Ovary (tissue), 9 donors: ENCODE results near the gene MFNG. TPM values are rescaled to one million over a fixed set of nuclear protein-coding genes. Genes with fewer than 3 reads are reported as not detected.

ENCODE experiments used
- DNase-seq, 5 donors: peaks; one replicate each; pipeline ENCODE4 v3.0.0-alpha.2; 2019 to 2020
- H3K27ac ChIP-seq, 2 donors: fragments of 200-600 bp; one replicate each; pipeline versions ENCODE4 v1.5.1 to v1.8.0; 2019 to 2022
- H3K27me3 ChIP-seq: fragments of 200-600 bp; one replicate; pipeline ENCODE4 v1.8.0; 2022
- H3K36me3 ChIP-seq: fragments of 200-600 bp; sonication (generic); one replicate; pipeline ENCODE4 v1.5.1; 2019
- H3K4me1 ChIP-seq: one replicate; pipeline ENCODE4 v1.8.1; 2013; ENCODE audit warnings: mild to moderate bottlenecking, moderate library complexity; ENCODE audit not compliant: insufficient read depth
- H3K4me3 ChIP-seq: fragments of 200-600 bp; sonication (generic); one replicate; pipeline ENCODE4 v1.5.1; 2017
- H3K9me3 ChIP-seq, 2 donors: fragments of 200-600 bp in 1 of 2; sonication (generic) in 1 of 2; one replicate each; pipeline versions ENCODE4 v1.5.1 to v1.8.1; 2013 to 2019; ENCODE audit warnings: mild to moderate bottlenecking in 1 of 2, moderate library complexity in 1 of 2
- EP300 ChIP-seq: sonication (generic); formaldehyde crosslinking; IDR thresholded peaks from one replicate; pipeline ENCODE4 v1.6.1; 2017; ENCODE audit warnings: antibody characterized with exemption
- POLR2A ChIP-seq: fragments of 450-650 bp; IDR thresholded peaks from one replicate; pipeline ENCODE4 v1.6.1; 2017; ENCODE audit warnings: antibody characterized with exemption, mild to moderate bottlenecking, moderate library complexity
- WGBS, 3 donors: extraction: QIAGEN DNeasy Blood & Tissue Kit in 1 of 3; methylation state at CpG; one replicate each; pipeline versions ENCODE4 v1.1.5 to v1.1.7; 2013 to 2017; 5-methylcytosine and 5-hydroxymethylcytosine counted together
- intact Hi-C, 4 donors: fragments of 100-400 bp; cut with DNase I; formaldehyde crosslinking; loops; one replicate each; pipeline versions ENCODE4 v1.11.0 to v1.15.1; 2022 to 2023
- polyA plus RNA-seq, 2 donors: library from polyadenylated mRNA; stranded (reverse); fragments of 200-250 nt in 1 of 2; fragments of 350-450 nt in 1 of 2; fragmentation: Illumina TruSeq in 1 of 2; extraction: RNeasy Lipid Tissue Mini Kit (QIAGEN cat#74804) in 1 of 2; gene quantifications; one replicate each; pipeline ENCODE4 v1.2.3, GENCODE V29; 2013 to 2014
- total RNA-seq, 7 donors: library from RNA; depleted of rRNA in 2 of 7; stranded (reverse); fragments of >200 nt in 2 of 7; fragmentation: NEBNext Ultra II Directional in 3 of 7; extraction: Animal tissue kit (Norgen Biotek cat#: 25700) in 3 of 7; gene quantifications; one replicate each; pipeline versions ENCODE4 v1.1.0 to v1.2.4, GENCODE V29; 2016 to 2023
- TF ChIP-seq, protein P1 (sequence below), 3 donors: fragments of 450-650 bp in 2 of 3; fragments of 200-600 bp in 1 of 3; IDR thresholded peaks; one replicate each; pipeline versions ENCODE4 v1.5.1 to v1.8.0; 2016 to 2022; ENCODE audit warnings: antibody characterized with exemption in 3 of 3, mild to moderate bottlenecking in 1 of 3
- donor health status: DM: no; HTN: no; CAD: no; lungs with moderate emphysema.
- donor health status: DM: no; HTN: no; CAD: no.
- donor health status: Bipolar disorder and iron deficiency.
- donor health status: DM: yes; HTN: yes; CAD: no.
- donor health status: DM: no; HTN: no; CAD: no.
- donor health status: DM: yes; HTN: yes; CAD: no.

MFNG gene
- total and polyA plus RNA-seq, 9 donors, result 4.4 to 11.1 (median 7.1) TPM

DNA sequence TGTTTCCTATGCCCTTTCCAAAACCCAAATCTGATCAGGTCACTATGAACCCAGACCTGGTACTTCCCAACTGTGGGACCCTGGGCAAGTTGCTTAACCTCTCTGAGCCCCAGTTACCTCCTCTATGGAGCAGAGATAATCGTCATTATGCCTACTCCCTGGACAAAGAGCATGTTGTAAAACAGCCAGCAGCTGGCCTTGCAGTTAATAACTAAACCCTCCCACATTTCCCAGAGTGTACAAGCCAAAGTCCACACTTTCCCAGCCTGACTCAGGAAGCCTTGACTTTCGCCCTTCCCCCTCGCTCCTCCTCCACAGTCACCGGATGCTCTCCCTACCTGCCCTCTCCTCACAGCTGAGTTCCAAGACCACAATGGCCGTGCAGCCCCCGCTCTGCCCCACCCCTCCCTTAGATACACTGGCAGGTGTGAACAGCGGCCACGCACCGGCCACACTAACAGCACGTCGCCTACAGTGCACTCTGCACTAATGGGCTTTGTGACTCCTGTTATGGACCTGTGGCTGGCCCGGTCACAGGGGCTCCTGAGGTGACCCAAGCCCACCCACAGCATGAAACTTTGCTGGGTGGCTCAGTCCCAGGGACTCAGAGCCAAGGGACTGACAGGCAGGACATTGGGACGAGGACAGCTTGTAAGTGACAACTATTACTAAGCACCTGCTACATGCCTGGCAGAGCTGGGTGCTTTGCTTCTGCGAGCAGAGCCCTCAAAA lies 15.6 kb upstream of the MFNG start:
- peak; percentile 72 to 84 (median 79) for DNase-seq
- no peak overlapping the region for H3K4me3 ChIP-seq
- no peaks in the 10 kb centered on the region for H3K9me3 ChIP-seq
- intact Hi-C loops, result no loop called here
- H3K27ac ChIP-seq, result peak overlapping the region in 1 of 2 donors; percentile 19
- no peak for TF ChIP-seq POLR2A
- TF ChIP-seq, protein P1, sequence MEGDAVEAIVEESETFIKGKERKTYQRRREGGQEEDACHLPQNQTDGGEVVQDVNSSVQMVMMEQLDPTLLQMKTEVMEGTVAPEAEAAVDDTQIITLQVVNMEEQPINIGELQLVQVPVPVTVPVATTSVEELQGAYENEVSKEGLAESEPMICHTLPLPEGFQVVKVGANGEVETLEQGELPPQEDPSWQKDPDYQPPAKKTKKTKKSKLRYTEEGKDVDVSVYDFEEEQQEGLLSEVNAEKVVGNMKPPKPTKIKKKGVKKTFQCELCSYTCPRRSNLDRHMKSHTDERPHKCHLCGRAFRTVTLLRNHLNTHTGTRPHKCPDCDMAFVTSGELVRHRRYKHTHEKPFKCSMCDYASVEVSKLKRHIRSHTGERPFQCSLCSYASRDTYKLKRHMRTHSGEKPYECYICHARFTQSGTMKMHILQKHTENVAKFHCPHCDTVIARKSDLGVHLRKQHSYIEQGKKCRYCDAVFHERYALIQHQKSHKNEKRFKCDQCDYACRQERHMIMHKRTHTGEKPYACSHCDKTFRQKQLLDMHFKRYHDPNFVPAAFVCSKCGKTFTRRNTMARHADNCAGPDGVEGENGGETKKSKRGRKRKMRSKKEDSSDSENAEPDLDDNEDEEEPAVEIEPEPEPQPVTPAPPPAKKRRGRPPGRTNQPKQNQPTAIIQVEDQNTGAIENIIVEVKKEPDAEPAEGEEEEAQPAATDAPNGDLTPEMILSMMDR (IDR thresholded peaks at IDR 0.05), result no peak
- TF ChIP-seq EP300, result no peak
- no peaks in the 10 kb centered on the region for H3K27me3 ChIP-seq
- WGBS, 3 donors, result 14 to 23% (median 19%) methylated on average over 14 of the region's 14 CpGs
- peaks cover 16% of the 10 kb centered on the region for H3K4me1 ChIP-seq
- no peaks in the 10 kb centered on the region for H3K36me3 ChIP-seq

DNA sequence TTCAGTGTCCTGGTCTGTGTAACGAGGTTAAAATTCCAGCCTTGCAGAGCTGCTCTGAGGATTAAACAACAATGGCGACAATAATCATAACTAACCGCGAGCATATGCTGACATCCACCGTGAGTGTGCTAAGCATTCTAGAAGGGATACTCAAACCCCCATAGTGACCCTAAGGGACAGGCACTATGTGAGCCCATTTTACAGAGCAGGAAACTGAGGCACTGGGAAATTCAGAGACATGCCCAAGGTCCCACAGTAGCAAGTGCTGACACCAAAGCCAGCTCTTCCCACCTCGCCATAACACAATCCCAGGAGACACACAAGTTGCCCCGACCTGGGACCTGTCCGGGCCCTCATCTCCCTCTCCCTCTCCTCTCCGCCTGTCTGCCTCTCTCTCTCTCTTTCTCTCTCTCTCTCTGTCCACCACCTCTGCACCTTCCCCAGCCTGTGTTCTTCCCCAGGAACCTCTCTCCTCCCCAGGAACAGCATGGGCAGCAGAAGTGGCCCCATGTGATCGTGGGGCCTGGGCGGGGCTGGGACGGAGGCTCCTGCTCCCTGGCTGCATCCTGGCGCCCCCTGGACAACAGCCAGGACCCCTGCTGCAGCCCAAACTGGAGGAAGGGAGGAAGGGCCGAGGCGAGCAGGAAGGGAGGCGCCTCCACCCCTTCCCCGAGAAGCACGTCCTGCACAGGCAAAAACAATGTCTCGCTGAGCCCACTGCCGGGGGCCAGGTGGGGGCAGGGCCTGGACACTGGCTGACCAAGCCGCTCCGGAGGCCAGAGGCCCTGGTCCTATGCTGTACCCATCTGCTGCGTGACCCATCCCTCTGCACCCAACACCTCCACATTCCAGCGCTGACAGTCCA lies 14.8 kb upstream of the MFNG start:
- WGBS, 3 donors, result 33 to 40% (median 37%) methylated on average over 24 of the region's 24 CpGs
- peak overlapping the region in 1 of 2 donors; percentile 19 for H3K27ac ChIP-seq
- no peaks in the 10 kb centered on the region for H3K36me3 ChIP-seq
- H3K9me3 ChIP-seq, result no peaks in the 10 kb centered on the region
- intact Hi-C loops, result no loop called here
- no peaks in the 10 kb centered on the region for H3K27me3 ChIP-seq
- H3K4me1 ChIP-seq, result peaks cover 16% of the 10 kb centered on the region
- H3K4me3 ChIP-seq, result no peak overlapping the region
- TF ChIP-seq, protein P1 (IDR thresholded peaks at IDR 0.05), result no peak
- no peak for TF ChIP-seq EP300
- no peak for TF ChIP-seq POLR2A
- peak in 4 of 5 donors; percentile 37 to 76 (median 56) for DNase-seq

DNA sequence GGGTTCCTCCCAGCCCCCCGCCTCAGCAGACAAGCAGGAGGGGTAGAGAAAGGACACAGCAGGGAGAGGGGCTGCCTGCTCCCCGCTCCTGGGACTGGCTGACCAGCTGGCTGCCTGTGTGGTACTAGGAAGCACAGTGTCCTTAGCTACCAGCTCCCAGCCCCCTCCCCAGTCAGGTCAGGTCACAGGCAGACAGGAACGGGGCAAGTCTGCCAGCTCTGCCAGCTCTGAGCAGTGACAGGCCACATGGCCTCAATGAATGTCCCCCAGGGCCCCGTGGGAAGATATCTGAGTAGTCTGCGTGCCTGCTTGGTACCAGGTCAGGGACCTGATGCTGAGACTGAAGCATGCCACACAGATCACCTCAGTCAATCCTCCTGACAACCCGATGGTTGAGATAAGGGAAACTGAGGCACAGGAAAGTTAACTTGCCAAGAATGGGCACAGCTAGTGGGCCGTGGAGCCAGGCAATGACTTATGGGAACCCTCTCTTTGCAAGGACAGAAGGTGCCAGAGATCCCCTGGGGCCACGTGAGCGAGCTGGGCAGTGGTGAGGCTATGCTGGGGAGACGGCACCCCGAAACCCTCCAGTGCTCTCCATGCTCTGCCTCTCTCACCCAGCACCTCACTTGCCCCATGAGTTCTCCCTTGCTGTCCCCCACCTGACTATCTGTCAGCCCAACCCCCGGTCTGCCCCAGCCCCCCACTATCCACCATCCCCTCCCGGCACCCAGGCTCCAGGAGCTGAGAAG lies 13.8 kb upstream of the MFNG start:
- H3K4me1 ChIP-seq, result peaks cover 16% of the 10 kb centered on the region
- TF ChIP-seq, protein P1 (IDR thresholded peaks at IDR 0.05), result no peak
- TF ChIP-seq POLR2A (no peak), EP300 (no peak)
- intact Hi-C loops, result loop anchor here in 1 of 4 donors (10.0 kb wide), 1 partner anchor 75 kb away; the partner anchor contains the start of gene ELFN2
- no peak overlapping the region for H3K27ac ChIP-seq
- no peaks in the 10 kb centered on the region for H3K36me3 ChIP-seq
- DNase-seq, result no peak
- WGBS, 3 donors, result 90 to 94% (median 92%) methylated on average over 13 of the region's 13 CpGs
- no peaks in the 10 kb centered on the region for H3K27me3 ChIP-seq
- H3K9me3 ChIP-seq, result no peaks in the 10 kb centered on the region
- H3K4me3 ChIP-seq, result no peak overlapping the region
